GM21737 (cell line): Measurements from ENCODE around the gene CT47B1.
"Not testable (repeated sequence)": the region's sequence is repeated elsewhere in the genome, so short reads cannot be mapped to it uniquely, and the experiment has no call there.

Experiments used
- ATAC-seq: cut with Tn5 transposase; IDR thresholded peaks from one replicate; pipeline ENCODE4 v1.9.1; 2021; ENCODE audit warnings: mild to moderate bottlenecking, moderate library complexity; ENCODE audit not compliant: unreplicated experiment

The CT47B1 gene

GRCh38 chrX:120875766-120876165 lies at the start of gene CT47B1:
Gene CT47B1, minus strand, starts transcription at chrX:120875866. Its CDS starts 196 bp downstream, at chrX:120875670.
- not testable (repeated sequence) for ATAC-seq

DNA sequence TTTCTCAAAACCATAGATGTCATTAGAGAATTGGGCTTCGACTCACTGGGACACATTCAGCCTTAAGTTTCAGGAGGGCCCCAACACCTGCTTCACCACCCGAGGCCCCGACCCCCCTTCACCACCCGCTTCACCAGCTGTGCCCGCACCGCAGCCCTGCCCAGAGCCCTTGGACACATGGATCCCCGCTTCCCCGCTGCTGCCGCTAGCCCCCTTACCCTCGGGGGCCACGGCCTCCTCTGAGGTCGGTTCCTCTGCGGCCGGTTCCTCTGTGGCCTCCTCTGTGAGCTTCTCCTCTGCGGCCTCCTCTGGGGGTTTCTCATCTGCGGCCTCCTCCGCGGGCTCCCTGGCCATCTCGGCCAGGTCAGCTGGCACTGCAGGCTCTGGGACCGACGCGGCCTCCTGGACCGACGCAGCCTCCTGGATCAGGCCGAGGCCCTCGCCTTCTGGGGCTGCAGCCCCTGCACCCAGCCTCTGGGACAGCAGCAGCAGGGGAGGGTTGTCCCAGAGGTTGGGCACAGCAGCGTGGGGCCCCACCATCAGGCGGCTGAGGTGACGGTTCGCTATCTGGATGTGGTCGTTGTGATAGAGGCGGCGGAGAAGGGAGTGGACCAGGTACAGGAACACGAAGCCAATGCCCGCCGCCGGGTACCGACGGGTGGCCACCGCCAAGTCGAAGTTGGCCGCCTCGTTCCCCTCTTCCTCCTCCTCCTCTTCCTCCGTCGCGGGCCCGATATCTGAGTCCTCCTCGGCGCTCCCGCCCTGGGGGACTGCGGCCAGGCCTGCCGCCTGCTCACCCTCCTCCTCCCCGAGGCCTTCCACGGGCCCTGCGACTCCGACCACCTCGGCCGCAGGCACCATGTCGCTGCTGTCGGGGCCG lies 748 bp downstream of the CT47B1 start:
- no peak for ATAC-seq

DNA sequence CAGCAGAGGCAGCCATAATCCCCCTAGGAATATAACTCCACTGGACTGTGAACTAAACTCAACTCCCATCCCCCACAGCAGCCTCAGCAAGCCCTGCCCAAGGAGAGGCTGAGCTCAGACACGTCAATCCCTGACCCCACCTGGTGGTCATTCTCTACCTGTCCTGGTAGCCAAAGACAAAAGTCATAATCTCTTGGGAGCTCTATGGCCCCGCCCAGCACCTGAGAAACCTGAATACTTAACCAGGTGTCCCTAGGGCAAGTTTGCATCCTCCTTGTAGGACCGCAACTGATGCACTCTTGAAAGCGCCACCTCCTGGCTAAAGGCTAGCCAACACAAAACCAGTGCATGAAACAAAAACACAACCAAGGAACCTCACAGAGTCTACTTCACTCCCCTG lies 18.4 kb downstream of the CT47B1 start:
- no peak for ATAC-seq

- ATAC-seq: no peak
Observed at GRCh38 chrX:120840827-120841226, 34.8 kb downstream of the CT47B1 start.

DNA sequence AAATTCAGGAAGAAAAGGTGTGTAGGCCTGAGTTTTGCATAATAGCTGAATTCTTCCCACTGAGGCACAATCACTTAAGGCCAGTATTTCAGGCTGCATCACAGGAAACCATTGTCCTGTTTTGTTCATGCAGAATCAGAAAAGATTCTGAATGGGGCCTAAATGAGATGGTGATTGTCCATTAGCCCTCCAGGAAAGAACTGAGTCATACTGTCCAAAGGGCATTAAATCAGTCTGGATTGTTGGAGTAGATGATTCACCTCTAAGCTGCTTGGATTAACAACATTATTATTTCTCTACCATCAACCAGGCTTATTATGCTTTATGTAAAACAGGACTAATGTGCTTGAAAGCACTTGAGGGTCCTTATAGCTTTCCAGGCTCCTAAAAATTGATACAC lies 36.2 kb downstream of the CT47B1 start:
- no peak for ATAC-seq

DNA sequence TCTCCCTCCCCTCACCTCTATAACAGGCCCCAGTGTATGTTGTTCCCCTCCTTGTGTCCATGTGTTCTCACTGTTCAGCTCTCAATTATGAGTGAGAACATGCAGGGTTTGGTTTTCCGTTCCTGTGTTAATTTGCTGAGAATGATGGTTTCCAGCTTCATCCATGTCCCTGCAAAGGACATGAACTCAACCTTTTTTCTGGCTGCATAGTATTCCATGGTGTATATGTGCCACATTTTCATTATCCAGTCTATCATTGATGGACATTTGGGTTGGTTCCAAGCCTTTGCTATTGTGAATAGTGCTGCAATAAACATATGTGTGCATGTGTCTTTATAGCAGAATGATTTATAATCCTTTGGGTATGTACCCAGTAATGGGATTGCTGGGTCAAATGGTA lies 48.5 kb downstream of the CT47B1 start:
- not testable (repeated sequence) for ATAC-seq

- ATAC-seq: no peak
Observed at GRCh38 chrX:120825146-120825545, 50.5 kb downstream of the CT47B1 start.

DNA sequence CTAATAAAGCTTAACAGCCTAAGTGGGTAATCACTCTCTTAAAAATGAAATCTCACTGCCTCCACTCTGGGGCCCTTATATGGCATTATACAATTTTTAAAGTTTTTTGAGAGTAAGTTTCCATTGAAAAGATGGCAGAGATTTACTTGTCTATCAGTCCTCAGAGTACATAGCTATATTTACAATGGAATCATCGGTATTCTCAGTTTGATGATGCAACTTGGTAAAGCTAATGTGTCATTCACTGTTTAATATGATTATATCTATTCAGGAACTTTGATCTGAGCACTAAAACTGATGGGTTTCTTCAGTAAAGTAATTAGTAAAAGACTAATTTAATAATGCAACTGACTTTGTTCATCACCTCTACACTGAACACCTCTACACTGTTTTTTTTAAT lies 51.6 kb downstream of the CT47B1 start:
- ATAC-seq: no peak

- no peak for ATAC-seq
Observed at GRCh38 chrX:120823556-120823955, 52.1 kb downstream of the CT47B1 start.
